Measurements from ENCODE around the gene KCNC1. TPM values are rescaled to one million over a fixed set of nuclear protein-coding genes. Genes with fewer than 3 reads are reported as not detected.

KCNC1 gene
- not detected in 2 replicates for total RNA-seq

DNA sequence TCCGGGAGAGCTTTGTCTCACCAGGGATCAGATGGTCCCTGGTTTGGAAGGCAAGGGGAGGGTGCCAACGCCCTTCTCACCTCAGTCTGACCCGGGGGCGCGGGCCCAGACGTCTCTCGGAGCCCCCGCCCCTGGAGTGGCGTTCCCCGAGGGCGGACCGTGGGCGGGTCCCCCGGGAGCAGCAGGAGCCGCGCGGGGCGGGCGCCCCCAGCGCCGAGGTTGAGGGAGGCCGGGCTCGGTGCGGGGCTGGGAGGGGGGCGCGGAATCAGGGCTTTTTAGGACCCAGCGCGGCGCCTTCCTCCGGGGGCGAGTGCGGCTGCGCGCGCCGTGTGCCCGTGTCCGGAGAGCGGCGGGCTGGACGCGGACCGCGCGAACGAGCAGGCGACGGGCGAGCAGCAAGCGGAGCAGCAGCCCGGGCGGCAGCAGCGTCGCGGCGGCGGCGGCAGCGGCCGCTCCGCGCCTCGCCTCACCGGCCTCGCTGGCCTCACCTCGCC is at the start of gene KCNC1:
TSS of gene KCNC1 (plus strand) at position 364 of the 494 bp plus-strand sequence. CDS start 1,222 bp downstream, outside the sequence.

DNA sequence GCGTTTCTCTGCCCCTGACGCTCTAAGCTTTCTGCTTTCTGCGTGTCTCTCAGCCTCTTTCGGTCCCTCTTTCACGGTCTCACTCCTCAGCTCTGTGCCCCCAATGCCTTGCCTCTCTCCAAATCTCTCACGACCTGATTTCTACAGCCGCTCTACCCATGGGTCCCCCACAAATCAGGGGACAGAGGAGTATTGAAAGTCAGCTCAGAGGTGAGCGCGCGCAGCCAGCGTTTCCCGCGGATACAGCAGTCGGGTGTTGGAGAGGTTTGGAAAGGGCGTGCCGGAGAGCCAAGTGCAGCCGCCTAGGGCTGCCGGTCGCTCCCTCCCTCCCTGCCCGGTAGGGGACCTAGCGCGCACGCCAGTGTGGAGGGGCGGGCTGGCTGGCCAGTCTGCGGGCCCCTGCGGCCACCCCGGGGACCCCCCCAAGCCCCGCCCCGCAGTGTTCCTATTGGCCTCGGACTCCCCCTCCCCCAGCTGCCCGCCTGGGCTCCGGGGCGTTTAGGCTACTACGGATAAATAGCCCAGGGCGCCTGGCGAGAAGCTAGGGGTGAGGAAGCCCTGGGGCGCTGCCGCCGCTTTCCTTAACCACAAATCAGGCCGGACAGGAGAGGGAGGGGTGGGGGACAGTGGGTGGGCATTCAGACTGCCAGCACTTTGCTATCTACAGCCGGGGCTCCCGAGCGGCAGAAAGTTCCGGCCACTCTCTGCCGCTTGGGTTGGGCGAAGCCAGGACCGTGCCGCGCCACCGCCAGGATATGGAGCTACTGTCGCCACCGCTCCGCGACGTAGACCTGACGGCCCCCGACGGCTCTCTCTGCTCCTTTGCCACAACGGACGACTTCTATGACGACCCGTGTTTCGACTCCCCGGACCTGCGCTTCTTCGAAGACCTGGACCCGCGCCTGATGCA is 15.3 kb upstream of the KCNC1 start, which contains the start of gene MYOD1:
TSS of gene MYOD1 (plus strand) at position 544 of the 910 bp plus-strand sequence. CDS start at position 756, 212 bp downstream.

Other genes starting within 250 kb of the KCNC1 start
- gene USH1C, start 190.4 kb upstream of the KCNC1 start, total RNA-seq: not detected in 2 replicates
- not detected in 2 replicates for gene OTOG, start 187.5 kb upstream of the KCNC1 start, total RNA-seq
- gene MYOD1, start 15.2 kb upstream of the KCNC1 start, total RNA-seq: not detected in 2 replicates

Data from endothelial cell of coronary artery (primary cell).